ENCODE data around the gene NR5A1.

NR5A1 gene

DNA sequence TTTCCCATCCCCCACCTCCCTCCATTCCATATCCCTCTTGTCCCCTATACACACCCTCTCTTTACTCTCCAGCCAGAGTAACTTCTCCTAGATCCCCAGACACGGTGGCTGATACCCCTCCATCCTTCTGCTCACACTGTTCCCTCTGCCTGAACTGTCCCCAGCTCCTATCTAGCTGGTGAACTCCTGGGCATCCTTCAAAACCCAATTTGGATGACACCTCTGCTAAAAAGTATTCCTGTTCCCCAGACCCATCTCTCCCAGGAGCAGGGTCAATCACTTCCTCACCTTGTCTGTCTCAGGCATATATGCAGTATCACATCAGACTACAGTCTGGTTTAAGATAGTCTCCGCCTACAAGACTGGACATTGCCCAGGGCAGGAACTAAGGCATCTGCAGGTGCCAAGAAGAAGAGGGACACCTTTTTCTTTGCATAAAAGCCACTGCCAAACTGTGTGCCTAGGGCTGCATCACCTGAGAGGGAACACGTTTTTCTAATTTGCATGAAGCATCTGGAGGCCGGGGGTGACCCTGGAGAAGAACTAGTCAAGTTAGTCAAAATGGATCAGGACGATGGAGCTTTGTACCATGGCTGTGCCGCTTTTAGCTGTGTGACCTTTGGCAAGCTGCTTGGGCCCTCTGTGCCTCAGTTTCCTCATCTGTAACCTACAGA is 27.1 kb downstream of the NR5A1 start:
- DNase-seq, result no peak

GRCh38 chr9:124479371-124479770 is 27.8 kb downstream of the NR5A1 start:
- no peak for DNase-seq

DNA sequence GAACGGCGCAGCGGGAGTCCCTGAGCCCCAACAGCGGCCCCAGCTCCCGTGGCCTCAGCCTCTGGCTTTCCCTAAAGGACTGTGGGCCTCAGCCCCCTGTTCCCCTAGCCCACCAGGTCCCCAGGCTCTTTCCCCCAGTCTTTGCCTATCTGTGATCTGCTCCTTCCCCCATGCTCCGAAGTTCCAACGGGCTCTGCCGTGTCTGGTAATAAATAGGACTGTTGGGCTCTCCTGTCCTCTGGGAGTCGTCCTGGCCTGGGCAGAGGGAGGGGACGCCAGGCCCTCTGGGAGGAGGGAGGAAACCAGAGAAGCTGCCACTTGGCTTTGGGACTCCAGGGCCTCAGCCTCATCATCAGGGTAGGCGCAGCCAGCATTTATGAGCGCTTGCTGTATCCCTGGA is 28.8 kb downstream of the NR5A1 start:
- no peak for DNase-seq

DNA sequence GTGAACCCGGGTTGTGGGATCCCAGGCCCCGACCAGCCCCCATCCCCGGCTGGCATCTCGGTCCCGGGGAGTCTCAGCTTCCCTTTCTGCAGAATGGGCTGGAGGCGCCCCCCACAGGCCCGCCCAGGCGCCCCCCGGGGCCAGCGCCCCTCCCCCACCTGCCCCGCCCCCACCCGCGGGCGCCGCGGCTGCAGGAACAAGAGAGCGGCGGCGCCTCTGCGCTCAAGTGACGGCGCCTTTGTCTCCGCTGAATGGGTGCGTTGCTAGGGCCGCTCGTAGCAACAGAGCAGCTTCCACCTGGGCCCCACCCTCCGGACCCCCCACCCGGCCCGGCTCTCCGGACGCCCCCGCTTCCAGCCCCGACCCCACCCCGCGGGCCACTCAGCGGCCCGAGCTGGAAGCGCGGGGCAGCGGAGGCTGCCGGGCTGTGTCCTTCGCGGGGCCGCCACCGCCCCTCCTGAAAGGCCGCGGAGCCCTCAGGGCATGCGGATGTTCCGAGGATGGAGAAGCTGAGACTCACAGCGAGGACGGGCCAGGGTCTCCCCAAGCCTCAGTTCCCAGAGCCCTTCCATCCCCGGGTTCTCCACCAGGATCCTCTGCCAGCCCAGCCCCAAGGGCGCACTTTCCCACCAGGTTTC is 29.4 kb downstream of the NR5A1 start:
- no peak for DNase-seq

DNA sequence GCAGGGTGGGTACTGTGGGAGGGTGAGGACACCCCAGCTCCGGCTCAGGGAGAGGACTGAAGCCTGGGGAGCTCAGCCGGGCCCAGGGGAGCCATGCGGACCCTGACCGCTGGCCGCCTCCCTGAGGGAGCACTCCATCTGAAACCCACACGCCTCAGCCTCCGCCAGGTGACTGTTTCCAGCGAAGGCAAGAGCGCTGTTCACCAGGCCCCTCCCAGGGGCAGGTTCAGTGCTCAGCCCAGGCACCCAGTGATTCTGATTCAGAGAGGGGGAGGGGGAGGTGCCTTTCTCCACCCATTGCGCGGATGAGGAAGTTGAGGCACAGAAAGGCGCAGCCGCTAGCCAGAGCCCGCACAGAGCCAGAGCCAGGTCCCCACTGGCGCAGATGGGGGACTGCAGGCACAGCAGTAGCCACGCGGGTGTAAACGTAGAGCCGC is 30.0 kb downstream of the NR5A1 start:
- no peak for DNase-seq

GRCh38 chr9:124475868-124476690 is 31.1 kb downstream of the NR5A1 start:
- no peak for DNase-seq

GRCh38 chr9:124475158-124475867 is 31.9 kb downstream of the NR5A1 start:
- DNase-seq, result no peak

- no peak for DNase-seq
Observed at GRCh38 chr9:124474151-124474550, 33.0 kb downstream of the NR5A1 start.

DNA sequence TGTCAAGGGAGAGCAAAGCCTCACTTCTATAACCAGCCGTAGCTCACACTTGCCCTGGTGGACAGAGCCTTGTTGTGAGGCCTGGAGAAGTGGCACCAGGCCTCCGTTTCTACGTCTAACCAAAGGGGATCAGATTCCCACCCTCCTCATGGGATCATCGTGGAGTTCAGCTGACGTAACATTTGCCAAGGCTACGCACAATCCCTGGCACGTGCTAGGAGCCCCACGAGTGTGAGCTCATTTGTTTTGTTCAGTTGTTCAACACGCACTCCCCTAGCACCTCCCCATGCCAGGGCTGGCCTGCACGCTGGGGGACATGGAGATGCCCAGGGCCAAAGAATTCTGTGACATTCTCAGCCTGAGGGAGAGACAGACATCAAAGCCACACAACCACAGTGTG is 33.9 kb downstream of the NR5A1 start:
- DNase-seq, result no peak

- DNase-seq, result no peak
Observed at GRCh38 chr9:124472770-124473169, 34.4 kb downstream of the NR5A1 start.

DNA sequence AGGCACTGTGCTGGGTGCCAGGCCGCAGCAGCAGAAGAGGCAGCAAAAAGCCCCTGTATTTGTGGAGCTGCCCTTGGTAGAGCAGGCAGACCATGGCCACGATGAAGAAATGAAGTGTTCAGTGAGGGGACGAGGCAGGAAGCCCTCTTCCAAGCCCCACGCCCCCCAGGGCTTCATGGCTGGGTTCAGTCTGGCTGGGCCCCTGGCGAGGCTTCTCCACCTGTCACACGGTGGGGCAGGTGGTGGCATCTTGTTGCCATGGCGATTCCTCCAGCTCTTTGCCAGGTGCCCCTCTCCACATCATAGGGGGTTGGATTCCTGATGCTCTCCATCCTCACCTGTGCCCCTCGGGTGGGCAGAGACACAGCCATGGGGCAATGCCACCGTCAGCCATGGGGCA is 35.4 kb downstream of the NR5A1 start:
- no peak for DNase-seq

- DNase-seq, result no peak
Observed at GRCh38 chr9:124470726-124471125, 36.5 kb downstream of the NR5A1 start.

GRCh38 chr9:124470306-124470705 is 36.9 kb downstream of the NR5A1 start:
- DNase-seq, result no peak

- no peak for DNase-seq
Observed at GRCh38 chr9:124469011-124469832, 38.0 kb downstream of the NR5A1 start.

- no peak for DNase-seq
Observed at GRCh38 chr9:124468061-124468740, 39.0 kb downstream of the NR5A1 start.

DNA sequence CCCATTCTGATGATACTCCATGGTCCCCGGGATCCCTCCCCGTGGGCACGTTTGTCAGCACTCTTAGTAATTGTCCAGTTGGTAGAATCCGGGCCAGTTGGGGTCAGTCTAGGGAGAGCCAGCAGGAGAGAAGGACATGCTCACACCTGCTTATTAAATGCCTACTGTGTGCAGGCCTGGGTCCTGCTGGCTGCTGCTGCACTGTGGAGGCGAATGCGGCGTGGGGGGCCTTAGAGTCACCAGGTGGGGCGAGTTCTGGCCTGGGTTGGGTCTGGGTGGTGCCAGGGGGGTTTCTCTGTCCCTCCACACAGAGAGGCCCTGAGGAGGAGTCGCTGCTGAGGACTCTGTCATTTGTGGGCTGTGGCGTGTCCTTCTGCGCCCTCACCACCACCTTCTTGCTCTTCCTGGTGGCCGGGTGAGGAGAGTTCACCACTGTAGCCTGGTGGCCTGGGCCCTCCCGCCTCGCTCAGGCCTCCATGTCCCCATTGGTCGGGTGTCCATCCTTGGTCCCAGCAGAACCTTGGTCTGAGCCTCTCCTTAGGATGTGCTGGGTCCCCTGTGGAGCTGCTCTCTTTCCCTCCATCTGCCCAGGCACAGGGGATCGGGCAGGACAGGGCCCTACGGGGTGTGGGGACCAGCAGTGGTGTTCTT is 39.7 kb downstream of the NR5A1 start:
- no peak for DNase-seq

GRCh38 chr9:124465736-124466135 is 41.5 kb downstream of the NR5A1 start:
- no peak for DNase-seq

DNA sequence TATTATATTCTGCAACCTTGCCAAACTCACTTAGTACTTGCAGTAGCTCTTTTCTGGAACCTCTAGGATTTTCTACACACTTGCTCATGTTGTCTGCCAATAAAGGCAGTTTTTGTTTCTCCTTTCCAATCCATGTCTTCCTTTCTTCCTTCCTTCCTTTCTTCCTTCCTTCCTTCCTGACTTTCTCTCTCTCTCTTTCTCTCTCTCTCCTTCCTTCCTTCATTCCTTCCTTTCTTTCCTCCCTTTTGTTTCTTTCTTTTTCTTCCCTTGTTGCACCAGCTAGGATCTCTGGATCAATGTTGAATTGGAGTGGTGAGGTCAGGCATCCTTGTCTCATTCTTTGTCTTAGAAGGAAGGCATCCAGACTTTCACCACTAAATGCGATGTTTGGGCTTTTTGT is 44.5 kb downstream of the NR5A1 start:
- DNase-seq, result no peak

DNA sequence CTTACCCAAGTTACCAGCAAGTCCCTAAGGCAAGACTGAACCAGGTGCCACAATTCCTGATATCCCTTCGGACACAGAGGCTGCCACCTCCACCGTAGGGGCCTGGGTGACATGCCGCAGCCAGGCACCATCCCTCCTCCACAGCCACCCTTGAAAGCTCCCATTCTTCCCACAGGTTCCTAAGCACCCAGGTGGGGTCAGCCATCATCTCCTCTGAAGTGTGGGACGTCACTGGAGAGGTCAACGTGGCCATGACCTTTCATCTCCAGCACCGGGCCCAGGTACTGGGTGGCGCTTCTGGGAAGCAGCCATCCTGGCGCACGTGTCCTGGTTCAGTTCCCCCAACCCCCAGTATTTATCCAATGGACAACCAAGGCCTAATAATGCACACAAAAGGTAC is 48.8 kb downstream of the NR5A1 start:
- no peak for DNase-seq

GRCh38 chr9:124457887-124458431 is 49.2 kb downstream of the NR5A1 start:
- no peak for DNase-seq
